K562 (cell line): ENCODE data around the gene TNNT3.

Experiments
- GTF2F1 ChIP-seq: IDR thresholded peaks from 2 replicates; pipeline ENCODE4 v1.6.1; 2011; ENCODE audit warnings: low read depth, low read length, improper control_type of control experiment
- PYGO2 ChIP-seq: fragments of 450-650 bp; IDR thresholded peaks from 2 replicates; pipeline ENCODE4 v1.6.1; 2016; ENCODE audit warnings: mild to moderate bottlenecking, missing genetic modification characterization, moderate library complexity, missing compliant biosample characterization
- RBBP5 ChIP-seq: fragments of 200-600 bp; sonication (generic); IDR thresholded peaks from 2 replicates; pipeline ENCODE4 v1.6.1; 2012; ENCODE audit warnings: borderline replicate concordance, mild to moderate bottlenecking, low read length, control low read depth, inconsistent platforms; ENCODE audit not compliant: insufficient read depth, poor library complexity, severe bottlenecking
- SIN3A ChIP-seq, 2 experiments: fragments of 150-350 bp in 1 of 2; IDR thresholded peaks; 2 replicates each; pipeline ENCODE4 v1.6.1; 2011 to 2016; ENCODE audit warnings: borderline replicate concordance in 2 of 2, low read depth in 2 of 2, low read length in 2 of 2, mild to moderate bottlenecking in 2 of 2, moderate library complexity in 2 of 2; ENCODE audit not compliant: control insufficient read depth in 1 of 2
- ZNF175 ChIP-seq: fragments of 200-800 bp; sonication (Bioruptor generic); IDR thresholded peaks from 2 replicates; pipeline ENCODE4 v1.6.1; 2016; ENCODE audit warnings: low read depth, mild to moderate bottlenecking, missing genetic modification characterization, missing compliant biosample characterization
- ZNF23 ChIP-seq: fragments of 250-450 bp; sonication (Bioruptor Pico); IDR thresholded peaks from 2 replicates; pipeline ENCODE4 v1.4.0; 2020; ENCODE audit warnings: mild to moderate bottlenecking
- TF ChIP-seq, protein P1 (sequence below), 3 experiments: IDR thresholded peaks in 2 of 3; conservative IDR thresholded peaks in 1 of 3; 2 replicates each; pipeline ENCODE4 v1.5.1; 2011 to 2012; ENCODE audit warnings: low read length in 3 of 3, mild to moderate bottlenecking in 3 of 3, control low read depth in 2 of 3, improper control_type of control experiment in 1 of 3, inconsistent platforms in 1 of 3, low read depth in 1 of 3, mixed read lengths in 1 of 3, moderate library complexity in 1 of 3; ENCODE audit not compliant: insufficient read depth in 2 of 3

DNA sequence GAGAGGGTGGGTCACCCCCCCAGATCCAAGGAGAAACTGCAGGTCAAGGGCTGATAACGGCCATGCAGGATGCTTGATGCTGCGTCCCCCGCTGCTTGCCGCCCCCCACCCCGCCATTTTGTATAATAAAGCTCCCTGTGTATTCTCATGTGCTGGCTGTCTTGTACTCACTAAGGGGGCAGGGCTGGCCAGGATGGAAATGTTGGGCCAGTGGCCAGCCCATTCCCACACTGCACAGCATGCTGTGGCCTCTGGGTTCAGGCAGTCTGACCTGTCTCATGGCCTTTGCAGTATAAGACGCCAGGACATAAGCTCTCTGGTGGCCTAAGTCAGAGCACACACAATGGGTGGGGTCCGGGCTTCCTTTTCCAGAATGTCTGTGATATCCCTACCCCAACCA, 27.4 kb upstream of the TNNT3 start:
- no peak for TF ChIP-seq SIN3A (IDR thresholded peaks at IDR 0.05; ENCODE audit: borderline replicate concordance in 2 of 2, control insufficient read depth in 1 of 2, low read depth in 2 of 2, low read length in 2 of 2)
- TF ChIP-seq ZNF23 (CRISPR knock-in tag), result no peak
- TF ChIP-seq, protein P1, sequence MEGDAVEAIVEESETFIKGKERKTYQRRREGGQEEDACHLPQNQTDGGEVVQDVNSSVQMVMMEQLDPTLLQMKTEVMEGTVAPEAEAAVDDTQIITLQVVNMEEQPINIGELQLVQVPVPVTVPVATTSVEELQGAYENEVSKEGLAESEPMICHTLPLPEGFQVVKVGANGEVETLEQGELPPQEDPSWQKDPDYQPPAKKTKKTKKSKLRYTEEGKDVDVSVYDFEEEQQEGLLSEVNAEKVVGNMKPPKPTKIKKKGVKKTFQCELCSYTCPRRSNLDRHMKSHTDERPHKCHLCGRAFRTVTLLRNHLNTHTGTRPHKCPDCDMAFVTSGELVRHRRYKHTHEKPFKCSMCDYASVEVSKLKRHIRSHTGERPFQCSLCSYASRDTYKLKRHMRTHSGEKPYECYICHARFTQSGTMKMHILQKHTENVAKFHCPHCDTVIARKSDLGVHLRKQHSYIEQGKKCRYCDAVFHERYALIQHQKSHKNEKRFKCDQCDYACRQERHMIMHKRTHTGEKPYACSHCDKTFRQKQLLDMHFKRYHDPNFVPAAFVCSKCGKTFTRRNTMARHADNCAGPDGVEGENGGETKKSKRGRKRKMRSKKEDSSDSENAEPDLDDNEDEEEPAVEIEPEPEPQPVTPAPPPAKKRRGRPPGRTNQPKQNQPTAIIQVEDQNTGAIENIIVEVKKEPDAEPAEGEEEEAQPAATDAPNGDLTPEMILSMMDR (IDR thresholded peaks at IDR 0.05 in 2 of 3, conservative IDR thresholded peaks at IDR 0.05 in 1 of 3; ENCODE audit: insufficient read depth in 2 of 3, low read depth in 1 of 3, low read length in 3 of 3), result no peak
- no peak for TF ChIP-seq ZNF175
- TF ChIP-seq GTF2F1, result no peak
- no peak for TF ChIP-seq PYGO2 (tag)
- no peak for TF ChIP-seq RBBP5
